Measurements from ENCODE around the gene NECTIN1. TPM values are rescaled to one million over a fixed set of nuclear protein-coding genes. Genes with fewer than 3 reads are reported as not detected.

The NECTIN1 gene
- total and polyA plus RNA-seq, 7 donors, result 0.42 to 3.5 (median 1.7) TPM

DNA sequence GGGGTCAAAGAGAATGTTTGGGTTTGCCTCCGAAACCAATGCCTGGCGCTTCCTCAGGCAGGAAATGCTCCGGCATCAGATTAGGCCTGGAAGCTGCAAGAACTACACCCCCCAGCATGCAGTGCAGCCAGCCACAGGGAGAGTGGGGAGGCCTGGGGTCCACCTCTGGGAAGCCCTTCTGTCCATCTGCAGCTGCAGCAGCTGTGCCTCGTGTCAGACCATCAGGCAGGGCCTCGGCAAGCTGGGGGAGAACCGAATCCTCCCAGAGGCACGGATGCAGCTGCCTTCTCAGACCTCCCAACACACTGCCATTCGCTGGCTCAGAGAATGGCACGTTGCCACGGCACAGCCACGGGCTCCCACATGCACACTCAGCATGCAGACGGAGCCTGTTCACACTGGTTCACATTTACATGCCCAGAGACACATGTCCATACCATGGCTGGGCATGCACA lies 57.4 kb downstream of the NECTIN1 start:
- Histone ChIP-seq H3K27me3 (ENCODE audit: insufficient read depth in 3 of 3, low read length in 2 of 3) (peaks cover 0 to 5% (median 0%) of the 10 kb centered on the region in 3 donors), H3K36me3 (ENCODE audit: insufficient read depth in 1 of 2, low read depth in 1 of 2) (no peaks in the 10 kb centered on the region), H3K4me3 (no peak overlapping the region), H3K4me1 (peaks cover 5% of the 10 kb centered on the region), H3K27ac (no peak overlapping the region), H3K9me3 (no peaks in the 10 kb centered on the region)
- DNase-seq (peak in 1 of 2 donors; percentile 71), ATAC-seq (peak; percentile 24 to 52 (median 34))
- TF ChIP-seq, protein P1, sequence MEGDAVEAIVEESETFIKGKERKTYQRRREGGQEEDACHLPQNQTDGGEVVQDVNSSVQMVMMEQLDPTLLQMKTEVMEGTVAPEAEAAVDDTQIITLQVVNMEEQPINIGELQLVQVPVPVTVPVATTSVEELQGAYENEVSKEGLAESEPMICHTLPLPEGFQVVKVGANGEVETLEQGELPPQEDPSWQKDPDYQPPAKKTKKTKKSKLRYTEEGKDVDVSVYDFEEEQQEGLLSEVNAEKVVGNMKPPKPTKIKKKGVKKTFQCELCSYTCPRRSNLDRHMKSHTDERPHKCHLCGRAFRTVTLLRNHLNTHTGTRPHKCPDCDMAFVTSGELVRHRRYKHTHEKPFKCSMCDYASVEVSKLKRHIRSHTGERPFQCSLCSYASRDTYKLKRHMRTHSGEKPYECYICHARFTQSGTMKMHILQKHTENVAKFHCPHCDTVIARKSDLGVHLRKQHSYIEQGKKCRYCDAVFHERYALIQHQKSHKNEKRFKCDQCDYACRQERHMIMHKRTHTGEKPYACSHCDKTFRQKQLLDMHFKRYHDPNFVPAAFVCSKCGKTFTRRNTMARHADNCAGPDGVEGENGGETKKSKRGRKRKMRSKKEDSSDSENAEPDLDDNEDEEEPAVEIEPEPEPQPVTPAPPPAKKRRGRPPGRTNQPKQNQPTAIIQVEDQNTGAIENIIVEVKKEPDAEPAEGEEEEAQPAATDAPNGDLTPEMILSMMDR (IDR thresholded peaks at IDR 0.05), result no peak
- WGBS, 3 donors, result 28 to 53% (median 38%) methylated on average over 12 of the region's 12 CpGs
- intact Hi-C loops (cut with DNase I), result no loop called here

DNA sequence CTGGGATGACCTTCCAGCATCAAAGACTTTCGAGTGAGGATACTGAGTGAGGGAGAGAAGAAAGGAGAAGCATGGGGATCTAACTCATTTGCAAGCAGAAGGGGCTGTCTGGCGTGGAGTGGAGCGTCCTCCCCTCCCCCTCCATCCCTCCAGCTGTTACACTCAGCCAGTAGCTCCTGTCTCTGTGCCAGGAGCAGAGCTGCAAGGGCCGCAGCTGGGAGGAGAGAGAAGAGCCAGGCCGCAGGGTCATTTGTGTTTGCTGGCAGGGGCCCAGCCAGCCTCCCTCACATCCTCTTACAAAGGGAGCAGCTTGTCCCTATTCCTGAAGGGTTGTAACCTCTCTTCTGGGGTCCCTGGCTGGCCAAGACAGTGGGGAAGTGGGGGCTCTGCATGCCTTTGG lies 57.9 kb downstream of the NECTIN1 start:
- Histone ChIP-seq H3K36me3 (ENCODE audit: insufficient read depth in 1 of 2, low read depth in 1 of 2) (no peaks in the 10 kb centered on the region), H3K27me3 (ENCODE audit: insufficient read depth in 3 of 3, low read length in 2 of 3) (peaks cover 0 to 5% (median 0%) of the 10 kb centered on the region in 3 donors), H3K9me3 (no peaks in the 10 kb centered on the region), H3K4me1 (peaks cover 5% of the 10 kb centered on the region), H3K27ac (no peak overlapping the region), H3K4me3 (no peak overlapping the region)
- DNase-seq (peak; percentile 77 to 87), ATAC-seq (peak in 3 of 4 donors; percentile 42 to 55 (median 47))
- 24 to 38% (median 33%) methylated on average over 4 to 5 of the region's 5 CpGs for WGBS, 3 donors
- TF ChIP-seq, protein P1 (IDR thresholded peaks at IDR 0.05), result no peak
- intact Hi-C loops (cut with DNase I), result no loop called here

DNA sequence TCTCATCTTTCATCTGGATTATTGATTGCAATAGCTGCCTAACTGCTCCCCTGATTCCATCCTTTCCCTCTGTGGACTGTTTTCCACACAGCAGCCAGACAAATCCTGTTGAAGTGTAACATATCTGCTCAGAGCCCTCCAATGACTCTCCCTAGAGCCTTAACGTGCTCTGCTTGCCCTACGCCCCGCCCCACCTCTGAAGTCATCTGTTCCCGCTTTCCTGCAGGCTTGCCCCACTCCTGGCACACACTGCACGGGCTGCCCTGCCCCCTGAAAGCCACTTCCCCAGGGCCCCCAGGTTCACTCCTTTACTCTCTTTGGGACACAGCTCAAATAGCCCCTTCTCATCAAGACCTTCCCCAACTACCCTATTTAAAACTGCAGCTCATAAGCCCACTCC lies 59.5 kb downstream of the NECTIN1 start:
- Histone ChIP-seq H3K36me3 (ENCODE audit: insufficient read depth in 1 of 2, low read depth in 1 of 2) (no peaks in the 10 kb centered on the region), H3K27me3 (ENCODE audit: insufficient read depth in 3 of 3, low read length in 2 of 3) (peaks cover 0 to under 1% (median 0%) of the 10 kb centered on the region in 3 donors), H3K4me1 (peaks cover 5% of the 10 kb centered on the region), H3K4me3 (no peak overlapping the region), H3K9me3 (no peaks in the 10 kb centered on the region), H3K27ac (no peak overlapping the region)
- WGBS, 3 donors, result 64 to 78% (median 66%) methylated on average over 5 of the region's 5 CpGs
- DNase-seq (no peak), ATAC-seq (no peak)
- TF ChIP-seq, protein P1 (IDR thresholded peaks at IDR 0.05), result no peak
- intact Hi-C loops (cut with DNase I), result no loop called here

DNA sequence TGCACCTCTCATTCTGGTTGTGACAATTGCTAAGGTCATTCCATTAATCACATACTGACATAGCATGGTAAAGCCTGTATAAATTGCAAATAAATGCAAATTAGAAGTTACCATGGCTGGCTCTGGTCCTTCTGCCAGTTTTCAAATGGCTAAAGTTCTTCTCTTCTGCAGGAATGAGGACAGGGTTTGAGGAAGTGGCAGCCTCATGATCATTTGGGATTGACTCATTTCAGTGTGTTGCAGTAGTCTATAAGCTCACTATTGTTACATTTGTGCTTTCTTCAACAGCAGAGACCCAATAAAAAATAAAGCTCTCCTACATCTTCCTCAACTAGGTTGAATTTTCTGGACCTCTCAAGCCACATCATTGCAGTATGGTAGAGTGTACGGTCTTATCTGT lies 60.3 kb downstream of the NECTIN1 start:
- no peaks in the 10 kb centered on the region for H3K36me3 ChIP-seq (ENCODE audit: insufficient read depth in 1 of 2, low read depth in 1 of 2)
- no peak overlapping the region for H3K27ac ChIP-seq
- no peaks in the 10 kb centered on the region for H3K9me3 ChIP-seq
- H3K27me3 ChIP-seq (ENCODE audit: insufficient read depth in 3 of 3, low read length in 2 of 3), result no peaks in the 10 kb centered on the region
- H3K4me3 ChIP-seq, result no peak overlapping the region
- DNase-seq, result no peak
- 93 to 95% (median 94%) methylated on average over 1 of the region's 1 CpG for WGBS, 3 donors
- H3K4me1 ChIP-seq, result peaks cover 8% of the 10 kb centered on the region
- TF ChIP-seq, protein P1 (IDR thresholded peaks at IDR 0.05), result no peak
- ATAC-seq, result no peak
- intact Hi-C loops (cut with DNase I), result no loop called here

Data from psoas muscle (tissue), 8 donors.